ENCODE measurements around the gene SLC25A33.

Gene SLC25A33

GRCh38 chr1:9628541-9629444, 89.5 kb downstream of the SLC25A33 start:
- DNase-seq = no peak

GRCh38 chr1:9629445-9630201, 90.4 kb downstream of the SLC25A33 start:
- DNase-seq = no peak

- DNase-seq = no peak
Observed at GRCh38 chr1:9630331-9631111, 91.3 kb downstream of the SLC25A33 start.

- DNase-seq = no peak
Observed at GRCh38 chr1:9631613-9632012, 92.3 kb downstream of the SLC25A33 start.

- DNase-seq = no peak
Observed at GRCh38 chr1:9633493-9633892, 94.2 kb downstream of the SLC25A33 start.

- no peak for DNase-seq
Observed at GRCh38 chr1:9634582-9634981, 95.3 kb downstream of the SLC25A33 start.

Measured in NCI-H510A treated with DMSO at 0.1 percent for 48 hours (cell line).